Urothelium cell line (cell line): ENCODE measurements around the gene RNASE12.
"Not testable (repeated sequence)": the region's sequence is repeated elsewhere in the genome, so short reads cannot be mapped to it uniquely, and the experiment has no call there.

Experiments used
- DNase-seq: peaks from one replicate; pipeline ENCODE4 v3.0.0; 2011; ENCODE audit warnings: low spot score, mixed read lengths
- FAIRE-seq: peaks from 2 replicates; lab custom pipeline; 2011; peaks lifted over from hg19 to GRCh38; lab: Jason Lieb, UNC

RNASE12 gene

DNA sequence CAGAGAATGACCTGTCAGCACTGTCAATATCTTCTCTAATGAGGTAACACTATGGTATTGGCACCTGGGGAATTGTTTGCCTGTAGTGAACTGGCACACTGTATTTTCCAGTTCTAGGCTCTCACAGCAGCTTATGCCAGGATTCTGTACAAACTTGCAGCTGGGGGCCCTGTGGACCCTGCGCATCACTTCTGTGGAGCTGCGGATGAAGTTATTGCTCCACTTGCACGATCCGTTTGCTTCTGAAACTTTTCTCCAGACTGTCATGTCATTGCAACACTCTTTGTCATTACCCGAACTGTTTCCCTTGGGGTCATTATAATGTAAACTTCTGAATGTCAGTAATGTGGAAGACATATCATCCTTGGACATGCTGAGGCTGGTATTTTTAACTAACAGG is 7.3 kb downstream of the RNASE12 start:
- DNase-seq (no peak), FAIRE-seq (no peak)

DNA sequence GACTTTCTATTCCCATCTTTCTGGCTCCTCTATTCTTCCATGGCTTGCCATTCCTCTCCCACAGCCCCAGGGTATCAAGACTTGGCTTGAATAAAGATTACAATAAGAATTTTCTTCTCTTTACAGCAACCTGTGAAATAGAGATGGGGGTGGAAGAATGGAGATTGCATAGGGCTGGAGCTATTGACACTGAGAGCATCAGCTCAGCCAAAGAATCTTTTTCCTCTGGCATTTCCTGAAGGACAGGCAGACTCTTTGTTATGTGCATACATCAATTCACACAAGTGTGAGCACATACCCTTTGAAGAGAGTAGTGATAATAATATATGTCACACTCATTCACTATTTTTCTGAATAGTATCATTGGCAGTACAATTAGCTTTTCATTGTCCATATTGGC is 8.0 kb downstream of the RNASE12 start:
- no peak for FAIRE-seq
- no peak for DNase-seq

DNA sequence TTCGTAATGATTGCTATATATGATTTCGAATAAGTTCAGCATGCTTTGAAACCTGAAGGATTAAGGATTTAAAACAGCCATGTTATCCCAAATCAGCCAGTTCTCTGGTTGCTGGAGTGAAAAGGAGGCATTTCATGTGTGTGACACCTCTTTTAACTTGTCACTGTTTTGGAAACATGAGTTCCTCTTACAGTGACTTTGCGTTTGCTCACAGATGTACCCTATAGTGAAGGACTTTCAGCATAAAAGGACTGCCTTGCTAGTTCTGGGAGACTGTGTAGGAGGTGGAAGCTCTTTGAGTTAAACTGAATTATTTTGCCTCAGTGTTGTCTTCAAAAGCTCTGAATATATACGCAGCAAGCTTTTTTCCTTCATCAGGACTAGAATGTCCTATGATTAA is 10.9 kb downstream of the RNASE12 start:
- FAIRE-seq (no peak), DNase-seq (no peak)

DNA sequence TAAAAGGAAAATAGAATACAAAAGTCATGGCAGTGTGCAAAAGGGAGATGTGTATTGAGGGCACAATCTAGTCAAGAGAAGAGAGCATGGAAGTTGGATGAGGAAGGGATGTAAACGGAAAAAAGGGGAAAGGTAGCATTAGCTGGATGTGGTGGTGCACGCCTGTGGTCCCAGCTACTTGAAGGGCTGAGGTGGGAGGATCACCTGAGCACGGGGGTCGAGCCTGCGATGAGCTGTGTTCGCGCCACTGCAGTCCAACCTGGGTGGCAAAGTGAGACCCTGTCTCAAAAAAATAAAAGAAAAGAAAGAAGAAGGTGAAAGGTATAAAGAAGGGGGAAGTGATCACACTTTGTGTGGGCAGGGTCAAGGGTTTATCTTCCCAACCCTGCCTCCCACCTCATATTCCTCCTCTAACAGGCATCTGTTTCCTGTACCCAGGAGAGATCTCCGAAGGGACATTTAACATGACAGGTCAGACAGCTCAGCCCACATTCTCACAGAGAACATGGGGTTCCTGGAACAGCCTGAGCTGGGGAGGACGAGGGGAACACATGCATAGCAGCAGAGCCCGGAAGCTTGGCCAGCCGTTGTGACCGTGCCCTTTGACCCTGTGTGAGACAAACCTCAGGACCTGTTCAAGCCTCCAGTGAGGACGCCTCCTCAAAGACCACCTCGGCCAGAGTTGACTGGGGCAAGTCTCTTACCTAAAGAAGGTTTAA is 12.2 kb downstream of the RNASE12 start:
- DNase-seq (no peak), FAIRE-seq (no peak)

DNA sequence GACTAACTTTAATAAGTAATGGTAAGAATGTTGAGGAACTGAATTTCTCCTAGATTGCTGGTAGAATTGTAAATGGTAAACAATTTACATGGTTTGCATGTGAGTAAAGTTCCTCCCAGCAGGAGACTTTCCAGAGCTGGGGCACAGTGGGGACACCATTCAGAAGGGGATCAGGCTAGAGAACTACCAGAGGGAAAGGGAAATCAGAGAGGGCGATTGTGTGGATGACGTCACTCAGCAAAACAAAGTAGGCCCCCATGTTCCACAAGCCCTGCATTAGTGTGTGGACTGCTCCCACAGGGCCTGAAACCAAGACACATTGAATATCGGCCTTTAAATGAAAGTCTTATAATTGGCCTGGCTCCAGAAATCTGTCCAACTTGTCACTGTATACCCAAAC is 12.9 kb downstream of the RNASE12 start:
- no peak for DNase-seq
- FAIRE-seq, result no peak

DNA sequence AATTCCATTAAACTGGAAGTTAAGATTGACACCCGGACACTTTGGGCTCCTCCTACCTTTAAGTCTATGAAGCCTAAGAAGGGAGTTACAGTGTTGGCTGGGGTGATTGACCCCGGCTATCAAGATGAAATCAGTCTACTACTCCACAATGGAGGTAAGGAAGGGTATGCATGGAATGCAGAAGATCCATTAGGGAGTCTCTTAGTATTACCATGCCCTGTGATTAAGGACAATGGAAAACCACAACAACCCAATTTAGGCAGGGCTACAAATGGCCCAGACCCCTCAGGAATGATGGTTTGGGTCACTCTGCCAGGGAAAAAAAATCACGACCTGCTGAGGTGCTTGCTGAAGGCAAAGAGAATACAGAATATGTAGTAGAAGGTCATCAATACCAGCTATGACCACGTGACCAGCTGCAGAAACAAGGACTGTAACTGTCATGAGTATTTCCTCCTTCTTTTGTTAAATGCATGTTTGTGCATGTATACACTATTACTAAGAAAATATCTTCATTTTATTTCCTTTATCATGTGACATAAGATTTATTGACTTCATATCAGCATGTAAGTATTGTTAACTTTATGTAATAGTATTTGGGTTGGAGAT is 18.7 kb downstream of the RNASE12 start:
- FAIRE-seq, DNase-seq: not testable (repeated sequence)

DNA sequence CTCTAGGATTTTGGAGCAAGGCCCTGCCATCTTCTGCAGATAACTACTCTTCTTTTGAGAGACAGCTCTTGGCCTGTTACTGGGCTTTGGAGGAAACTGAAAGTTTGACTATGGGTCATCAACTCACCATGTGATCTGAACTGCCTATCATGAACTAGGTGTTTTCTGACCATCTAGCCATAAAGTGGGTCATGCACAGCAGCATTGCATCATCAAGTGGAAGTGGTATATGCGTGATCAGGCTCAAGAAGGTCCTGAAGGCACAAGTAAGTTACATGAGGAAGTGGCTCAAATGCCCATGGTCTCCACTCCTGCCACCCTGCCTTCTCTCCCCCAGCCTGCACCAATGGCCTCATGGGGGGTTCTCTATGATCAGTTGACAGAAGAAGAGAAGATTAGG is 20.5 kb downstream of the RNASE12 start:
- not testable (repeated sequence) for DNase-seq

DNA sequence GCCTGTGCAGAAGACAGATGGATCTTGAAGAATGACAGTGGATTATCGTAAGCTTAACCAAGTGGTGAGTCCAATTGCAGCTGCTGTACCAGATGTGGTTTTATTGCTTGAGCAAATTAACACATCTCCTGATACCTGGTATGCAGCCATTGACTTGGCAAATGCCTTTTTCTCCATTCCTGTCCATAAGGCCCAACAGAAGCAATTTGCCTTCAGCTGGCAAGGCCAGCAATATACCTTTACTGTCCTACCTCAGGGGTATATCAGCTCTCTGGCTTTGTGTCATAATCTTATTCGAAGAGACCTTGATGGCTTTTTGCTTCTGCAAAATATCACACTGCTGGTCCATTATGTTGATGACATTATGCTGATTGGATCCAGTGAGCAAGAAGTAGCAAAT is 21.3 kb downstream of the RNASE12 start:
- DNase-seq, FAIRE-seq: not testable (repeated sequence)

More for the DNA sequence above, 20.5 kb downstream of the RNASE12 start:
- FAIRE-seq, result not testable (repeated sequence)

DNA sequence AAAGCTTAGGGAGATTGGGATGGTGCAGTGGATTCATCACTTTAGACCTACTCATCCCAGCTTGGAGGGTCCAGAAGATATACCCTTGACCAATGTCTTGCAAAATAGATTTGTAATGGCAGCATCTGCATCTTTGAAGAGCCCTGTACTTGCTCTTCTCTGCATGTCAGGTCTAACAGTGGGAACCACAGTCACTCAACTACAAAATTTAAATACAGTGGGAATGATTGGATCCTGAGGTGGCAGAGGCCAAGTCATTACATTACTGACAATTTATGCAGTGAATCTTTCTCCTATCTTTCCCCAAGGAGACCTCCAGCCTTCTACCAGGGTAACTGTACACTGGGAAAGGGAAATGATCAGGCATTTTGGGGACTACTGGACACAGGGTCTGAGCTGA is 22.1 kb downstream of the RNASE12 start:
- no peak for FAIRE-seq
- DNase-seq, result no peak

DNA sequence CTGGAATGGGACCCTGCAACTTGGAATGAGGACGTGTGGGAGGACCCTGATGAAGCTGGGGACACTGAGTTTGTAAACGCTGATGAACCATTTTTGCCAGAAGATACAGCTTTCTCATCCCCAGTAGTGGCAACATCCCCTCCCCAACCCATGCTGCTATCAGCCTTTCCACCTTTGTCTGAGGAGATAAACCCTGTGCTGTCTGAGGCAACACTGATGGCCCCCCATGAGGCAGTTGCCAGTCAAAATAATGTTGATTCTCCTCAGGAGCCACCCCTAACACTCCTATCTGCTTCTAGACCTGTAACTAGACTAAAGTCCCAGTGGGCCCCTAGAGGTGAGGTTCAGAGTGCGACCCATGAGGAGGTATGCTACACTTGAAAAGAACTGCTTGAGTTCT is 22.8 kb downstream of the RNASE12 start:
- FAIRE-seq, result no peak

DNA sequence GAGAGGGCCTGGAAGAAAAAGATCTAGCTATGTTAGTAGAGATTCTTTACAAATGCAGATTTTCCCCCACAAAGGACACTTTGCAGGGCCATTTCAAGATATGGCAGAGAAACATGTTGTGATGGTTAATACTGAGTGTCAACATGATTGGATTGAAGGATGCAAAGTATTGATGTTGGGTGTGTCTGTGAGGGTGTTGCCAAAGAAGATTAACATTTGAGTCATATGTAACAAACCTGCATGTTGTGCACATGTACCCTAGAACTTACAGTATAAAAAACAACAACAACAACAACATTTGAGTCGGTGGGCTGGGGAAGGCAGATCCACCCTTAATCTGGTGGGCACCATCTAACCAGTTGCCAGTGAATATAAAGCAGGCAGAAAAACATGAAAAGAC is 24.0 kb downstream of the RNASE12 start:
- not testable (repeated sequence) for DNase-seq, FAIRE-seq

More for the DNA sequence above, 22.8 kb downstream of the RNASE12 start:
- no peak for DNase-seq

DNA sequence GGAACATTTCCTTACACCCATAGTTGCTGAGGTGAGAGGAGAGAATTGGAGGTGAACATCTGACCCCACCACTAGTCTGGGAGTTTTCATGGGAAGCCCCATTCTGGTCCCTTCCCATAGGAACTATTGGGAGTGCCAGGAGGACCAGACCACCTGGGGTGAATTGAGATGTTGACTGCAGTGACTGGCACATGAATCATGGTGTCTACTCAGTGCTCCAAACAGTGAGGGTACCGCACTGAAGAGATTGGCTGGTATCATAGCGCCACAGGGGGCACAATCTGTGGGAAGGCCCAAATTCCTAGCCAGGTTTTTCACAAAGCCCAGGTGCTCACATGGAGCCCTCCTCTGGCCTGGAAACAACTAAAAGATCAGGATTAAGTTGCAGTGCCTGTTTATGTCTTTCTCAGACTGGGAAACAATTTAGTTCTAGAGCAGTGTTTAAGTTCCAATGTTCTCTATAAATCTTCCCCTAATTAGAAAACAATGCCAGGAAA is 26.6 kb downstream of the RNASE12 start:
- DNase-seq, result no peak
- peak; percentile 85 for FAIRE-seq

DNA sequence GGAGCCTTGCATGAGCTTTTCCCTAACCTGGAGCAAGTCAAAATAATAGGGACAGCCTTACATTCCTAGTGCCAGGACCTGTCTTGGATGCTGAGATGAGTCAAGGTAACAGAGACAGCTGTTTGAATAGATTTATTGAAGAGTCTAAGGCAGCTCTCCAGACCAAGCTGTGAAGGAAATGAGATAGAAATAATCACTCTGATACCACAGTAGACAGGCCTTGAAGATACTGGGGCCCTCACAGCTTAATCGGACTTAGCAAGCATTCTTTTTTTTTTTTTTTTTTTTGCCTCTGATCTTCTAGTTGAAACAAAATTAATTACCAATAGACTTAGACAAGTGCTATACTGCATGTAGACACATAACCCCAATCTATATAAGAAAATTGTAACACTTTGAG is 27.2 kb downstream of the RNASE12 start:
- DNase-seq, result no peak
- FAIRE-seq, result no peak

DNA sequence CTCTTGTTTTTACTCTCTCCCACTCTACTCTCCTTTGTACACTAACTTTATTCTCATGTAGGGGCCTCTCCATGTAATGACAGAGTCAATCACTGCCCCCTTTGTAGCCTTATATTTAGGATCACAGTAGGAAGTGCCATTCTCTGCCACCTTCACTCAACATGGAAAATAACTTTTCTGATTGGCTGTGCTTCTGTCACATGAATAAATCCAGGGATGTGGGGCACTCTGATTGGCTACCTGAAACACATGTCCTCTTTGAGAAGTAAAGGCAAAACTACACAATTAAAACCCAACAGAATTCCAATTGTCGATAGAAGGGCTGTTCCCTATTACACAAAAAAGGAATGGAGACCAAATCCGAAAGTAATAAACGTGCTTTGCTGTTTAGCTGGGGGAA is 30.2 kb downstream of the RNASE12 start, which contains the start of gene RNASE9:
Gene RNASE9 (minus strand): TSS at position 87 of the 400 bp plus-strand sequence.
- FAIRE-seq (no peak), DNase-seq (no peak)

DNA sequence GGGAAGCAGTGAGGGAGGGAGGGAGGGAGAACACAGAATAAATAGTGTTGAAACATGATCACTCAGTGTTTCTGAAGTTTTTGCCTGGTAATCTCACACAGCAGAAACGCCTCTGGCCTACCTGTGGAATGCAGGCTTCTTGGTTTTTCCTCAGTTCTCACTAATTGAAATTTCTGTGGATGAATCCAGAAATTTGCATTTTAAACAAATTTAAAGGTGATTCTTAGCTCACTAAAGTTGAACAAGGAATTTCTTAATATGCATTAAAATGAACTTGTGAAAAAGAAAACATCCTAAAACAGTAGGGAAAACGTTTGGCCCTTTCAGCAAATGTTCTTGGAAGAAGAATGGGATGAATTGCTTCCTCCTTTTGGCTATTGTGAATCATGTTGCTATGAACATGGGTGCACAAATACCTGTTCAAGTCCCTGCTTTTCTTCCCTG is 31.7 kb downstream of the RNASE12 start:
- DNase-seq (no peak), FAIRE-seq (no peak)

DNA sequence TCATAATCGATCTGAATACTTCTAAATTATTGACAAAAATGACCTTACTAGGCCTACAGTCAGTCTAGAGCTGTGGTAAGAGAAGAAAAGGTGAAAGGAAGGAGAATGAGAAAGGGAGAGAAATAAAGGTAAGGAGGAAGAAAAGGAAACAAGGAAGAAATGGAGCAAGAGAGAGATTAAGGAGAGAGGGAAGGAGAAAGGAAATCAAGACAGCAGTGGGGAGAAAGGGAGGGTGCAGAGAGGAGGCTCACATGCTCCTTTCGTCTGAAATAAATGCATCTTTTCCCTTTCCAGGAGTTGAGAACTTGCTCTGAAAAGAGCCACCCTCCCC is 34.0 kb downstream of the RNASE12 start:
- no peak for FAIRE-seq
- no peak for DNase-seq

DNA sequence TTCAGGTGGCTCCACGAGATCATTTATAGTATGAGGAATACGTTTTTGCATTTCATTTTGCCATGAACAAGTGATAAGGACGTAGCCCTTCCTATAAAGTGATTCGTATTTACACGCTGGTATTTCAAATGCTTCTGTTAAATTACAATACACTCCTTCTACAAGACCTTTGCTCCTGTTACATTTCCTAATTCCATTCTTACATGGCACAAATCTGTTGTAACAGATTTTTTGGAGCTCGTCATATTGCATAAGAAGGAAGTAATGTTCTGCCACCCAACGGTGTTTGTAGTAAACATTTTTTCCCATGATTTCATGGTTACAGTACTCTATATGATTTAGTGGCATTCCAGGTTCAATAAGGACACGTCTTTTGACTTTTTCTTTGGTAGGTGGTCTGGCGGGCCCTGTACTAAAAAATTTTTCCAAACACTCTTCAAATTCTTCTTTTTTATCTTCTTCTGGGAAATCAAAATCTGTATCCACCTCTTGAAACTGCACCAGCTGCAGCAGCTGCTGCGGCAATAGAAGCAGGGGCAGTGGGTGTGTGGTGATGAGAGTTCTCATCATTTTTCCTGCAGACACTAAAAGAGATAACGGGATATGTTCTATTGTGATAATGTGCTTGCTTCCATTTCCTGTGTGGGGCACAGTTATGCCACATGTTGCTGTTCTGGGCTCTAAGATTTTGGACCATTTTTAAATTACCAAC is 34.5 kb downstream of the RNASE12 start:
- no peak for FAIRE-seq
- DNase-seq, result no peak

DNA sequence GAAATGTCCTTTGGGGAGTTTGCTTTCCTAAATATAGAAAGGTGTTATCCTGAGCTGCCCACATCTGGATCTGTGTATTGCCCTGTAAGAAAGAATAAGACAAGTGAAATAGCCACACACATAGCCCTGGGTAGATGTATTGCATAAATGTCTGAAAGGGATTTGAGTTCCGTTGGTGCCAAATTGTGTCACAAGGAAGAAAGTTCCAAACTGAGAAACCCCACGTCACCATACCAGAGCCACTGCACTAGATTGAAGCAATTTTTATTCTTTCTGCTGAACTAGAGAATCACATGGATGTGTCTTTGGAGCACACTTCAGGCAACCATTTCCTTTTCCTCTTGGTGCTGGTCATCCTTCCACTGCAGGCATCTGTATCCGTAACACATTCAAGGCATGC is 35.3 kb downstream of the RNASE12 start:
- DNase-seq, result no peak
- FAIRE-seq, result no peak

DNA sequence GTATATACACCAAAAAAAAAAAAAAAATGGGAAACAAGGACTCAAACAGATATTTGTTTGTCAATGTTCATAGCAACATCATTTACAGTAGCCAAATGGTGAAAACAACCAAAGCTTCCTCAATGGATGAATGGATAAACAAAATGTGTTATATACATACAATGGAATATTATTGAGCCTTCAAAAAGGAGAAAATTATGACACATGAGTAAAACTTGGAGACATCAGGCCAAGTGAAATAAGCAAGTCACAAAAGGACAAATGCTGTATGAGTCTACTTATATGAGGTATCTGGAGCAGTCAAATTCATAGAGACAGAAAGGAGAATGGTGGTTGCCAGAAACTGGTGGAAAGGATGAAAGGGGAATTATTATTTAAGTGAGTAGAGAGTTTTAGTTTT is 38.2 kb downstream of the RNASE12 start:
- FAIRE-seq, result no peak
- DNase-seq, result no peak

DNA sequence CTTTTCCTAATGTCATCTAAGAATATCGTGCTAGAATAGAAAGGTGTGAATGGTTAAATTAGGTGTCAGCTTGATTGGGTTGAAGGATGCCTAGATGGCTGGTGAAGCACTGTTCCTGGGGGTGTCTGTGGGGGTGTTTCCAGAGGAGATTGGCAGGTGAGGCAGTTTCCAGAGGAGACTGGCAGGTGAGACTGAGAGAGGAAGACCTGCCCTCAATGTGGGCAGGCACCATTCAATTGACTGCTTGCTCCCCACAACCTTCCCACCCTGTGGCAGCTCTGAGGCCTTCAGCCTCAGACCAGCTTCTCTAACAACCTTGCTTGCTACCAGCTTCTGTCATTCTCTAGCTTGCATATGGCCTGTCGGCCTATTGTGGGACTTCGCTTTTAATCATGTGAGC is 39.6 kb downstream of the RNASE12 start:
- DNase-seq (no peak), FAIRE-seq (no peak)

DNA sequence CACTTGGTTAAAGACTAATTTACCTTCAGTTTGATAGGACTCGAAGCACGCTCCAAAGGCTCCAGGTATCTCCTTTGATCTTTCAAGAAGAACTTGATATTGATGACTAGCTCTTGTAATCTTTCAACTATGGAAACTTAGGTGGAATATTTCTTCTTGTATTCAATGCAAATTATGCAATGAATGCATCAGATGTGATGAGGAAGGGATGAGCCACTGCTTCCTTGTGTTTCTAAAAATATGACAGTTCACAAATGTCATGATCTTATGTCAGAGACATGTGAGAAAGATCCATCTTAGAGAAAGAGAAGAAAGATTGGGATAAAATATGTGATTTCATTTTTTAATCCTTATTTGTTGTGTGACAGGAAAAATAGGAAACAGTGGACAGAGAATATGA is 40.2 kb downstream of the RNASE12 start:
- no peak for FAIRE-seq
- no peak for DNase-seq
